CD4-positive, alpha-beta T cell treated with Interleukin-10 for 1 hour (primary cell): Measurements from ENCODE around the gene PAK2.
A peak's percentile ranks its signal among the peaks of the same experiment; 100 is the strongest.
"Not testable (repeated sequence)": the region's sequence is repeated elsewhere in the genome, so short reads cannot be mapped to it uniquely, and the experiment has no call there.

ENCODE experiments used
- DNase-seq: peaks from one replicate; pipeline ENCODE4 v3.0.0-alpha.2; 2020

Gene PAK2

GRCh38 chr3:196737655-196738054, 2.0 kb upstream of the PAK2 start:
- no peak for DNase-seq

GRCh38 chr3:196740481-196741248, 1.0 kb downstream of the PAK2 start:
- peak; percentile 59 for DNase-seq

- DNase-seq, result no peak
Observed at GRCh38 chr3:196741249-196741889, 1.7 kb downstream of the PAK2 start.

GRCh38 chr3:196743569-196743968, 3.9 kb downstream of the PAK2 start:
- not testable (repeated sequence) for DNase-seq

GRCh38 chr3:196749125-196749524, 9.5 kb downstream of the PAK2 start:
- DNase-seq, result no peak

GRCh38 chr3:196753201-196753600, 13.5 kb downstream of the PAK2 start:
- DNase-seq, result no peak

GRCh38 chr3:196754091-196754981, 14.7 kb downstream of the PAK2 start:
- DNase-seq, result no peak

- DNase-seq, result no peak
Observed at GRCh38 chr3:196756732-196757131, 17.1 kb downstream of the PAK2 start.

GRCh38 chr3:196757876-196758739, 18.5 kb downstream of the PAK2 start:
- no peak for DNase-seq

- DNase-seq, result no peak
Observed at GRCh38 chr3:196763179-196763578, 23.5 kb downstream of the PAK2 start.

GRCh38 chr3:196765454-196765853, 25.8 kb downstream of the PAK2 start:
- no peak for DNase-seq

GRCh38 chr3:196771067-196771466, 31.4 kb downstream of the PAK2 start:
- no peak for DNase-seq

- DNase-seq, result no peak
Observed at GRCh38 chr3:196772102-196772501, 32.4 kb downstream of the PAK2 start.

- DNase-seq, result no peak
Observed at GRCh38 chr3:196772897-196773296, 33.2 kb downstream of the PAK2 start.

GRCh38 chr3:196774191-196774820, 34.6 kb downstream of the PAK2 start:
- DNase-seq, result no peak

GRCh38 chr3:196774848-196775422, 35.3 kb downstream of the PAK2 start:
- no peak for DNase-seq

- DNase-seq, result no peak
Observed at GRCh38 chr3:196775938-196776337, 36.3 kb downstream of the PAK2 start.

GRCh38 chr3:196777836-196778235, 38.2 kb downstream of the PAK2 start:
- DNase-seq, result no peak

GRCh38 chr3:196778755-196779154, 39.1 kb downstream of the PAK2 start:
- no peak for DNase-seq

- no peak for DNase-seq
Observed at GRCh38 chr3:196782511-196782910, 42.9 kb downstream of the PAK2 start.

GRCh38 chr3:196788528-196788927, 48.9 kb downstream of the PAK2 start:
- no peak for DNase-seq

- DNase-seq, result no peak
Observed at GRCh38 chr3:196789885-196790359, 50.3 kb downstream of the PAK2 start.
